ENCODE data around the gene INTS6L.

GRCh38 chrX:135513130-135513515, 7.3 kb upstream of the INTS6L start:
- no peak for TF ChIP-seq CTCF (IDR thresholded peaks at IDR 0.05; ENCODE audit: low read depth, low read length)
- TF ChIP-seq POLR2A (IDR thresholded peaks at IDR 0.05; ENCODE audit: extremely low read depth, insufficient read length): no peak

Data from NB4 (cell line).